Erythroblast (primary cell): ENCODE results near the gene KCNJ4.

Source experiments
- DNase-seq, 2 experiments: peaks; one replicate each; lab custom pipeline; 2025; lab: John Stamatoyannopoulos, UW
- GATA1 ChIP-seq: IDR thresholded peaks from 2 replicates; pipeline ENCODE4 v1.6.1; 2011; ENCODE audit warnings: low read depth, mild to moderate bottlenecking, control low read depth, low read length, moderate library complexity
- POLR2A ChIP-seq: IDR thresholded peaks from 2 replicates; pipeline ENCODE4 v1.6.1; 2011; ENCODE audit warnings: mild to moderate bottlenecking, low read length

KCNJ4 gene

GRCh38 chr22:38423512-38424503 is 31.2 kb downstream of the KCNJ4 start:
- TF ChIP-seq POLR2A (no peak), GATA1 (no peak)
- DNase-seq, result no peak

- TF ChIP-seq POLR2A (no peak), GATA1 (no peak)
- DNase-seq, result no peak
Observed at GRCh38 chr22:38422611-38423511, 32.1 kb downstream of the KCNJ4 start.

- TF ChIP-seq GATA1 (no peak), POLR2A (no peak)
- no peak for DNase-seq
Observed at GRCh38 chr22:38420734-38421133, 34.3 kb downstream of the KCNJ4 start.

- no peak for DNase-seq
- TF ChIP-seq POLR2A (no peak), GATA1 (no peak)
Observed at GRCh38 chr22:38419858-38420160, 35.2 kb downstream of the KCNJ4 start.

GRCh38 chr22:38419121-38419857 is 35.7 kb downstream of the KCNJ4 start:
- no peak for DNase-seq
- no peak for TF ChIP-seq POLR2A
- no peak for TF ChIP-seq GATA1

- DNase-seq, result no peak
- TF ChIP-seq POLR2A, result no peak
- TF ChIP-seq GATA1, result no peak
Observed at GRCh38 chr22:38418589-38418988, 36.4 kb downstream of the KCNJ4 start.

GRCh38 chr22:38417252-38418060 is 37.5 kb downstream of the KCNJ4 start:
- DNase-seq, result no peak
- TF ChIP-seq POLR2A, result no peak
- no peak for TF ChIP-seq GATA1

- TF ChIP-seq GATA1 (no peak), POLR2A (no peak)
- DNase-seq, result no peak
Observed at GRCh38 chr22:38416621-38417251, 38.3 kb downstream of the KCNJ4 start.

- TF ChIP-seq POLR2A (no peak), GATA1 (no peak)
- DNase-seq, result no peak
Observed at GRCh38 chr22:38415561-38416321, 39.3 kb downstream of the KCNJ4 start.

GRCh38 chr22:38415046-38415445 is 40.0 kb downstream of the KCNJ4 start:
- no peak for DNase-seq
- TF ChIP-seq GATA1, result no peak
- TF ChIP-seq POLR2A, result no peak

- no peak for DNase-seq
- TF ChIP-seq POLR2A (no peak), GATA1 (no peak)
Observed at GRCh38 chr22:38414009-38414395, 41.0 kb downstream of the KCNJ4 start.
